Right lobe of liver (tissue), 6 donors: ENCODE measurements around the gene CRIM1. TPM values are rescaled to one million over a fixed set of nuclear protein-coding genes. Genes with fewer than 3 reads are reported as not detected.
A peak's percentile ranks its signal among the peaks of the same experiment; 100 is the strongest.

Experiments used
- ATAC-seq, 4 donors: fragments of 200-7000 bp; cut with Tn5 transposase; one replicate each; pipeline ENCODE4 v1.9.1; 2020; ENCODE audit warnings: mild to moderate bottlenecking in 4 of 4, moderate library complexity in 4 of 4
- DNase-seq, 3 donors: peaks; one replicate each; pipeline ENCODE4 v3.0.0-alpha.2; 2020
- H3K27ac ChIP-seq, 3 donors: fragments of 200-600 bp; one replicate each; pipeline ENCODE4 v1.8.0; 2022
- H3K27me3 ChIP-seq, 2 donors: fragments of 200-600 bp; one replicate each; pipeline ENCODE4 v1.8.0; 2022
- H3K36me3 ChIP-seq, 4 donors: fragments of 200-600 bp; sonication (generic) in 1 of 4; one replicate each; pipeline versions ENCODE4 v1.5.1 to v1.8.0; 2017 to 2022; ENCODE audit warnings: control low read depth in 1 of 4
- H3K4me1 ChIP-seq, 4 donors: fragments of 200-600 bp; sonication (generic) in 1 of 4; one replicate each; pipeline versions ENCODE4 v1.5.1 to v1.8.0; 2017 to 2022; ENCODE audit warnings: control low read depth in 1 of 4
- H3K4me3 ChIP-seq, 3 donors: fragments of 200-600 bp; one replicate each; pipeline ENCODE4 v1.8.0; 2022
- H3K9me3 ChIP-seq, 4 donors: fragments of 200-600 bp; sonication (generic) in 1 of 4; one replicate each; pipeline versions ENCODE4 v1.5.1 to v1.8.0; 2017 to 2022; ENCODE audit warnings: control low read depth in 1 of 4
- POLR2A ChIP-seq: fragments of 450-650 bp; IDR thresholded peaks from one replicate; pipeline ENCODE4 v1.6.1; 2017; ENCODE audit warnings: antibody characterized with exemption, mild to moderate bottlenecking
- WGBS: methylation state at CpG from one replicate; pipeline ENCODE4 v1.1.6; 2018; ENCODE audit warnings: low coverage, low lambda C conversion rate; ENCODE audit not compliant: insufficient coverage; ENCODE audit errors: missing lambda C conversion rate; 5-methylcytosine and 5-hydroxymethylcytosine counted together
- intact Hi-C, 2 donors: fragments of 100-400 bp; cut with DNase I; formaldehyde crosslinking; loops; one replicate each; pipeline versions ENCODE4 v1.11.2 to v1.14.1; 2022
- total RNA-seq, 6 experiments: library from RNA; depleted of rRNA in 2 of 6; stranded (reverse); fragments of >200 nt in 2 of 6; fragmentation: NEBNext Ultra II Directional in 3 of 6; extraction: Animal tissue kit (Norgen Biotek cat#: 25700) in 3 of 6; gene quantifications; one replicate each; pipeline versions ENCODE4 v1.1.0 to v1.2.4, GENCODE V29; 2016 to 2023
- TF ChIP-seq, protein P1 (sequence below), 4 donors: fragments of 200-600 bp in 3 of 4; fragments of 450-650 bp in 1 of 4; IDR thresholded peaks; one replicate each; pipeline versions ENCODE4 v1.5.1 to v1.8.0; 2016 to 2022; ENCODE audit warnings: antibody characterized with exemption in 4 of 4, mild to moderate bottlenecking in 2 of 4
- donor health status: DM: no; HTN: yes; CAD: no.
- donor health status: DM: no; HTN: no; CAD: no.
- donor health status: DM: no; HTN: no; CAD: no.
- donor health status: DM: no; HTN: yes; CAD: no.
- donor health status: DM: no; HTN: yes; CAD: no.

The CRIM1 gene
- total RNA-seq, 6 experiments from 2014 or later = 4.2 to 30.5 (median 16.7) TPM

DNA sequence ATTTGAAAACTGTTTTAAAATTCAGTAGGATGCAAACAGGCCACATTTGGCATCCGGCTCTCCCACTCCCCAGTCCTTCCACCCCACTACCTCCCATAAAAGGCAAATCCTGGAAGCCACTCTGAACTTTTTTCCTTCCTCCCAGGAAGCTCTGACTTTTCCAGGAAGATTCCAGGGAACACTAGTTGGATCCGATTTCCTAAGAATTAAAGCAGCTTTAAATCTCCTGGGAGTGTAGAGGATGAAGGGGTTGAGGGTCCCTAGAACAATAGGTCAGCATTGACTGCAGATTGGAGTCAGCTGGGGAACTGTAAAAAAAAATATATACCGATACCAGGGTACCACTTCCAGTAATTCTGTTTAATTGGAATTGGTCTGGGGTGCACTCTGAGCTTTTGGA lies 76.9 kb downstream of the CRIM1 start:
- Histone ChIP-seq H3K27me3 (no peaks in the 10 kb centered on the region), H3K4me3 (no peak overlapping the region), H3K27ac (no peak overlapping the region), H3K9me3 (no peaks in the 10 kb centered on the region), H3K36me3 (no peaks in the 10 kb centered on the region), H3K4me1 (no peaks in the 10 kb centered on the region)
- ATAC-seq (peak in 2 of 4 donors; percentile 11 to 50), DNase-seq (no peak)
- WGBS = 68% methylated on average over 3 of the region's 3 CpGs
- intact Hi-C loops = no loop called here
- no peak for TF ChIP-seq POLR2A

GRCh38 chr2:36433311-36434217 lies 78.0 kb downstream of the CRIM1 start:
- ATAC-seq = peak in 3 of 4 donors; percentile 31 to 39 (median 33)
- Histone ChIP-seq H3K27me3 (no peaks in the 10 kb centered on the region), H3K4me3 (no peak overlapping the region), H3K27ac (peak overlapping the region in 1 of 3 donors; percentile 4), H3K4me1 (no peaks in the 10 kb centered on the region), H3K36me3 (no peaks in the 10 kb centered on the region), H3K9me3 (no peaks in the 10 kb centered on the region)
- TF ChIP-seq, protein P1, sequence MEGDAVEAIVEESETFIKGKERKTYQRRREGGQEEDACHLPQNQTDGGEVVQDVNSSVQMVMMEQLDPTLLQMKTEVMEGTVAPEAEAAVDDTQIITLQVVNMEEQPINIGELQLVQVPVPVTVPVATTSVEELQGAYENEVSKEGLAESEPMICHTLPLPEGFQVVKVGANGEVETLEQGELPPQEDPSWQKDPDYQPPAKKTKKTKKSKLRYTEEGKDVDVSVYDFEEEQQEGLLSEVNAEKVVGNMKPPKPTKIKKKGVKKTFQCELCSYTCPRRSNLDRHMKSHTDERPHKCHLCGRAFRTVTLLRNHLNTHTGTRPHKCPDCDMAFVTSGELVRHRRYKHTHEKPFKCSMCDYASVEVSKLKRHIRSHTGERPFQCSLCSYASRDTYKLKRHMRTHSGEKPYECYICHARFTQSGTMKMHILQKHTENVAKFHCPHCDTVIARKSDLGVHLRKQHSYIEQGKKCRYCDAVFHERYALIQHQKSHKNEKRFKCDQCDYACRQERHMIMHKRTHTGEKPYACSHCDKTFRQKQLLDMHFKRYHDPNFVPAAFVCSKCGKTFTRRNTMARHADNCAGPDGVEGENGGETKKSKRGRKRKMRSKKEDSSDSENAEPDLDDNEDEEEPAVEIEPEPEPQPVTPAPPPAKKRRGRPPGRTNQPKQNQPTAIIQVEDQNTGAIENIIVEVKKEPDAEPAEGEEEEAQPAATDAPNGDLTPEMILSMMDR (IDR thresholded peaks at IDR 0.05) = no peak
- no peak for TF ChIP-seq POLR2A
- WGBS = 59% methylated on average over 11 of the region's 11 CpGs
- no peak for DNase-seq
- intact Hi-C loops = no loop called here

- no peaks in the 10 kb centered on the region for H3K27me3 ChIP-seq
- ATAC-seq = peak in 1 of 4 donors; percentile 18
- intact Hi-C loops = no loop called here
- TF ChIP-seq, protein P1 (IDR thresholded peaks at IDR 0.05) = no peak
- TF ChIP-seq POLR2A = no peak
- no peaks in the 10 kb centered on the region for H3K36me3 ChIP-seq
- H3K4me1 ChIP-seq = no peaks in the 10 kb centered on the region
- no peak overlapping the region for H3K4me3 ChIP-seq
- WGBS = 60% methylated on average over 3 of the region's 3 CpGs
- H3K27ac ChIP-seq = no peak overlapping the region
- DNase-seq = no peak
- H3K9me3 ChIP-seq = no peaks in the 10 kb centered on the region
These were observed 82.9 kb downstream of the CRIM1 start for GRCh38 chr2:36438449-36438977.

DNA sequence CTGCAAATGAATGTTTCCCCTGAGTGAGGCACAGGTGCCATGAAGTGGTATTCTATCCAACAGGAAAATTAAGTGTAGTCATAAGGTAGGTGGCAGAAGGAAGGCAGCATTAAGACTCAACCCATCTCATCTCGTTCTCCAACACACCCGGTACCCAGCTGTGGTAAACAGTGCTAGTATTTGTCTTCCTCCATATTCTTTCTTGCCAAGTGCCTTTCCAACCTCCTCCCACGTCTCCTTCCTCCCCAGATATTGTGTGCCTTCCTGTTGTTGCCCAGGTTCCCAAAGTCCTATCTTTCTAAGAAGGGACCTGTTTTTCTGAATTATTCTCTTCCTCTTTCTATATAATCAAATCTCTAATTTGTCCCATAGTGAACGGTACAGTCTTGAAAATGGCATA lies 83.5 kb downstream of the CRIM1 start:
- Histone ChIP-seq H3K9me3 (no peaks in the 10 kb centered on the region), H3K27ac (no peak overlapping the region), H3K27me3 (no peaks in the 10 kb centered on the region), H3K4me3 (no peak overlapping the region), H3K4me1 (no peaks in the 10 kb centered on the region), H3K36me3 (no peaks in the 10 kb centered on the region)
- TF ChIP-seq, protein P1 (IDR thresholded peaks at IDR 0.05) = no peak
- no peak for DNase-seq
- intact Hi-C loops = no loop called here
- 50% methylated on average over 4 of the region's 4 CpGs for WGBS
- peak in 2 of 4 donors; percentile 40 to 60 for ATAC-seq

DNA sequence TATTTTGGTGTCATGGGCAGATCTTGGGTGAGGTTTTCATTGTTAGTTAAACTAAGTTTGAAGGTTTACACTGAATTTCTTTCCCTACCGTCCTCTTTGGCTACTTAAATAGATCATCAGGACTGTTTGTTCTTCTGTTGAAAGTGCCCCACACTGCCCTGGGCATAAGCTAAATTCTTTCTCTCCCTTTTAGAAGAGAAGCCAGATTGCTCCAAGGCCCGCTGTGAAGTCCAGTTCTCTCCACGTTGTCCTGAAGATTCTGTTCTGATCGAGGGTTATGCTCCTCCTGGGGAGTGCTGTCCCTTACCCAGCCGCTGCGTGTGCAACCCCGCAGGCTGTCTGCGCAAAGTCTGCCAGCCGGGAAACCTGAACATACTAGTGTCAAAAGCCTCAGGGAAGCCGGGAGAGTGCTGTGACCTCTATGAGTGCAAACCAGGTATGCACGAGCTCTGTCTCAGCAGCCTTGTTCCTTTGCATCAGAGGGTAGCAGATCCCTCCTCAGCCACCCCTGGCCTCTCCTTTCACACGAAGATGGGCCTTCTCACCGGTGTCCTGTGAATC lies 85.6 kb downstream of the CRIM1 start:
- intact Hi-C loops = no loop called here
- Histone ChIP-seq H3K4me1 (no peaks in the 10 kb centered on the region), H3K9me3 (no peaks in the 10 kb centered on the region), H3K27ac (no peak overlapping the region), H3K4me3 (no peak overlapping the region), H3K27me3 (no peaks in the 10 kb centered on the region), H3K36me3 (no peaks in the 10 kb centered on the region)
- ATAC-seq = no peak
- no peak for DNase-seq
- TF ChIP-seq, protein P1 (IDR thresholded peaks at IDR 0.05) = no peak
- no peak for TF ChIP-seq POLR2A
- WGBS = 63% methylated on average over 7 of the region's 13 CpGs
